Activated CD4-positive, CD25-positive, alpha-beta regulatory T cell treated with anti-CD3 and anti-CD28 coated beads, Interleukin-2, amount 50 U/mL, for 72 hours (primary cell): ENCODE measurements around the gene SPSB2.
A peak's percentile ranks its signal among the peaks of the same experiment; 100 is the strongest.
"Not testable (repeated sequence)": the region's sequence is repeated elsewhere in the genome, so short reads cannot be mapped to it uniquely, and the experiment has no call there.

ENCODE experiments used
- DNase-seq: peaks from one replicate; pipeline ENCODE4 v3.0.0; 2021

The SPSB2 gene, protein sequence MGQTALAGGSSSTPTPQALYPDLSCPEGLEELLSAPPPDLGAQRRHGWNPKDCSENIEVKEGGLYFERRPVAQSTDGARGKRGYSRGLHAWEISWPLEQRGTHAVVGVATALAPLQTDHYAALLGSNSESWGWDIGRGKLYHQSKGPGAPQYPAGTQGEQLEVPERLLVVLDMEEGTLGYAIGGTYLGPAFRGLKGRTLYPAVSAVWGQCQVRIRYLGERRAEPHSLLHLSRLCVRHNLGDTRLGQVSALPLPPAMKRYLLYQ

DNA sequence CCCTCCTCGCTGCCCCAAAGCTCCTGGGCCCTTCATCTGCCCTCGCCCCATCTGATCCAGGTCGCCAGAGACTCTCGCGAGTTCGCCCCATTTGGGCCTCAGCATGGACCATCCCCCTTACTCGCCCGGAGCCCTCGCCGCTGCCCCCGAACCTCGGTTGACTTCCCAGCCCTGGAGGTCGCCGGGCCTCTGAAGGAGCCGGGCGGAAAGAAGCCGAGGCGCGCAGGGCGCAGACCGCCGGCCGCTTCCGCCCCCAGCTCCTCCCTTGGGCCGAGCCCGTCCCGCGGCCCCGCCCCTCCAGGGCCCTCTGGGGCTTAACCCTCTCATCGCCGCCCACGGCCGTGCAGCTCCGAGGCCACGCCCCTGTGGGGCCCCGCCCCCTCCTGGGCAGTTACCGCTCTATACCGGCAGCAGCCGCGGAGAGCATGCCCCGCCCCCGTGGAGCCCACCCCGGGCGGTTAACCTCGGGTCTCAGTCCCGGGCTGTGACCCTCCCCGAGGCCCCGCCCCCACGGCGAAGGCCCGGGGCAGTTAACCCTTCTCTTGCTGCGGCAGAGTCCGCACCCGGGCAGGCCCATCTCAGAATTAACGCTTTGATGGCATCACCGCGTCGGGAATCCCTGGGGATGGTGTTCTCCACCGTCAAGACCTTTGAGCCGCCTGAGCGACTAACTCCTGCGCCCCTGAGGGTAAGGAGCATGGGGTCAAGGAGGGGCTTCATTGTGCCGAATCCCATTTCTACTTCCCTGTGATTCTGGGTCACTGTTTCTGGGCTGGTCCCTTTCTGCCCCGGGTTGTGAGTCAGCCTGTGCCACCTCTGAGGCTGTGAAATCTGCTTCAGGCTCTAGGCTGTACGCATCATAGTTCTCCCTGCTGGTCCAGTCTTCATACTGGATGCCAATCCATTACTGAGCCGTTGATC lies at the start of gene SPSB2:
Gene SPSB2, minus strand, starts transcription at position 210 of the 921 bp plus-strand sequence. CDS start 402 bp downstream, outside the sequence.
- DNase-seq, result peak; percentile 100

DNA sequence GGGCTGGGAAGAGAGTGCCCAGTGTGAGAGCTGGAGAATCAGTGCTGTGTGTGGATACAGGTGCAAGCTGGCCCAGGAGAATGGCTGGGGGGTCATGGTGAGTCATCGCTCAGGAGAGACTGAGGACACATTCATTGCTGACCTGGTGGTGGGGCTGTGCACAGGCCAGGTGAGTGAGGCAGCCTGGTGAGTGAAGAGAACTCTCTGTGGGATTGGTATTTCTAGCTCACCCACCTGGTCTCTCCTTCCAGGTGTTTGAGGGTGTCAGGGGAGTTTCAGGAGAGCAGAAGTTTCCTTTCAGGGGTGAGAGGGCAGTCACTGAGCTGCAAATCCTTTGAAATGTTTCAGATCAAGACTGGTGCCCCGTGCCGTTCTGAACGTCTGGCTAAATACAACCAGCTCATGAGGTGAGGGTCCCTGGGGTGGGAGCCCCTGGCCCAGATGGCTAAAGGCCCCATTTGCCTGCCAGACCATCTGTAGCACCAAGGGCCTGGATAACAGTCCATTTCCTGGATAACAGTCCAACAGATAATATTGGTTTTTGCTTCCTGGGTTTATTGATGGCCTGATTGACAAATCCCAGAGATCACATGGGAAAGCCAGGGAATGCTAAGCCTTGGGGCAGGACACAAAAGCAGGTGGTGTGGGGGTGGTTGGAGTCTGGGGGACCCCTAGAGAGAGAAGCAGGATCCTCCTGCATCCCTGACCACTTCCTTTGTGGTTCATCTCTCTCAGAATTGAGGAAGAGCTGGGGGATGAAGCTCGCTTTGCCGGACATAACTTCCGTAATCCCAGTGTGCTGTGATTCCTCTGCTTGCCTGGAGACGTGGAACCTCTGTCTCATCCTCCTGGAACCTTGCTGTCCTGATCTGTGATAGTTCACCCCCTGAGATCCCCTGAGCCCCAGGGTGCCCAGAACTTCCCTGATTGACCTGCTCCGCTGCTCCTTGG lies 49.2 kb upstream of the SPSB2 start:
- DNase-seq, result no peak

DNA sequence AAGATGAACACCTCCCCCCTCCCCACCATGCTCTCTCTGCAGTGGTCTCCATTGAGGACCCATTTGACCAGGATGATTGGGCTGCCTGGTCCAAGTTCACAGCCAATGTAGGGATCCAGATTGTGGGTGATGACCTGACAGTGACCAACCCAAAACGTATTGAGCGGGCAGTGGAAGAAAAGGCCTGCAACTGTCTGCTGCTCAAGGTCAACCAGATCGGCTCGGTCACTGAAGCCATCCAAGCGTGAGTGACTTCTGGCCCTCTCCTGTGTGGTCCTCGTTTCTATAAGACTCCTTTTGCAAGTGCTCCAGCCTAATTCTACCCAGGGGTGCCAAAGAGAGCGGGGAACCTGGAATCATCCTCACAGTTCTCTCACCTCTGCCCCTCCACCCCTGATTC lies 48.4 kb upstream of the SPSB2 start:
- no peak for DNase-seq

DNA sequence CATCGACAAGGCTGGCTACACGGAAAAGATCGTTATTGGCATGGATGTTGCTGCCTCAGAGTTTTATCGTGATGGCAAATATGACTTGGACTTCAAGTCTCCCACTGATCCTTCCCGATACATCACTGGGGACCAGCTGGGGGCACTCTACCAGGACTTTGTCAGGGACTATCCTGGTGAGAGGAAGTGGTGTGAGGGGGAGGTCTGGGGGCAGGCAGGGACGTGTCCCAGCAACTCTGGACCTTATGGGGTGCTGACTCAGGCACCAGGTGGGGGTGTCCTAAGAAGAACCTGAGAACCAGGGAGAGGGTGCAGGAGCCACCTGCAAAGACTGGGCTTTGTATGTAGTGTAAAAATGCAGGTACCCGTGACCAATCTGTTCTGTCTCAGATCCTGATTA lies 46.5 kb upstream of the SPSB2 start:
- no peak for DNase-seq

DNA sequence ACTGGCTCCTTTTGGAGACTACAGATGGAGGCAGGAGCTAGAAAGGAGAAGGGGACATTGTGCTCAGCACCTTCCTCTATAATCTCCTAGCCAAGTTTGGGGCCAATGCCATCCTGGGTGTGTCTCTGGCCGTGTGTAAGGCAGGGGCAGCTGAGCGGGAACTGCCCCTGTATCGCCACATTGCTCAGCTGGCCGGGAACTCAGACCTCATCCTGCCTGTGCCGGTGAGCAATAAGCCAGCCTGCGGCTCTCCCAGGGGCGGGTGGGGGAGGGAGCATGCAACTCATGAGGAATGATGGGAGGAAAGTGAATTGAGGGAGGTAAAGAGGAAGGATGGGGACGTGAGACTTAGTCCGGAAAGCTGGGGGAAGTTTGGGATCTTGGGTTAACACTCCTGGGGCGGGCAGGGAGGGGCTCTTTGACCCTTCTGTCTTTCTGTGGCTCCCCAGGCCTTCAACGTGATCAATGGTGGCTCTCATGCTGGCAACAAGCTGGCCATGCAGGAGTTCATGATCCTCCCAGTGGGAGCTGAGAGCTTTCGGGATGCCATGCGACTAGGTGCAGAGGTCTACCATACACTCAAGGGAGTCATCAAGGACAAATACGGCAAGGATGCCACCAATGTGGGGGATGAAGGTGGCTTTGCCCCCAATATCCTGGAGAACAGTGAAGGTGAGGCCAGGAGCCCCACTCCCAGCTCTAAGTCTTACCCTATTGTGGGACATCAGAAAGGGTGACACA lies 44.6 kb upstream of the SPSB2 start:
- no peak for DNase-seq

DNA sequence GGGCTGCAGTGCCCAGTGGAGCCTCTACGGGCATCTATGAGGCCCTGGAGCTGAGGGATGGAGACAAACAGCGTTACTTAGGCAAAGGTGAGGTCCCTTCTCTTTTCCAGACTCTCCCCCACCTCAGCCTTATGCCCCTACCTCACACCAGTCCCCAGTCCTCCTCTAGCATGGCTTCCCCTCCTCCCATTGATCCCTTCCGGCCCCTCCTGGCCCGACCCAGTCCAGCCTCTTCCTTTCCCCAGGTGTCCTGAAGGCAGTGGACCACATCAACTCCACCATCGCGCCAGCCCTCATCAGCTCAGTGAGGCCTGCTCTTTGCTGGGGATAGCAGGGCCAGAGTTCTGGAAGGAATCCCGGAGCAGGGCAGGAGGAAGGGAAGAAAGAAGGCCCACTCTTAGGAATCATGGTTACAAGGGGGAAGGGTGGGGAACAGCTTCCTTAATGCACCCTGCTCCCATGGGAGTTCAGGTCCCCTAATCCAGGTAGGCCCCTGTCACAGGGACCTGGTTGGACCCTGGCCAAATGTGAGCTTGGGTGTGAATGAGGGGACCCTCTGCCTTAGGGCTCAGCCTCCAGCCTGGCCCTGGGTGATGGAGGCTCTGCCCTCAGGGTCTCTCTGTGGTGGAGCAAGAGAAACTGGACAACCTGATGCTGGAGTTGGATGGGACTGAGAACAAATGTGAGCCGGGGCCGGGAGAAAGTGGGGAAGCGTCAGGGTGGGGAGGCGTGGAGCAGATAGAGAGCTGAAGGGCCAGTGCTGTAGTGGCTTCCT lies 43.5 kb upstream of the SPSB2 start:
- no peak for DNase-seq

DNA sequence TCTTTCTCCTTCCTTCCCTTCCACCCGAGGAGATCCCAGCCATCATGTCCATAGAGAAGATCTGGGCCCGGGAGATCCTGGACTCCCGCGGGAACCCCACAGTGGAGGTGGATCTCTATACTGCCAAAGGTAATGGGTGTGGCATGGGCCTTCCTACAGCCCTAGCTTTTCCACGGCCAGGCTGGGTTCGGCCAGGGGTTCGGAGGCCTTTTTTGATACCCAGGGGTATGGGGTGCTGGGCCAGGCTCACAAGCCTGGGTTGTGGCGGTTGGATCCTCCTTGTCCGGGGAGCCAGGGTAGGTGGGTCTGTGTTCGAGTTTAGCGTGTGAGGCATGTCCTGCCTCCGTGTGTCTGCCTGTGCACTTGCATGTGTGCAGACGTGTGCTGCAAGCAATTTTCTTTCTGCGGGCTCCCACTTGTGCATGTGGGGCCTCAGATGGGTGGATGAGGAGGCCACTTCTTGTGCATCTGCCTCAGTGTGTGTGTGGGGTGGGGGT lies 42.7 kb upstream of the SPSB2 start:
- DNase-seq, result no peak

DNA sequence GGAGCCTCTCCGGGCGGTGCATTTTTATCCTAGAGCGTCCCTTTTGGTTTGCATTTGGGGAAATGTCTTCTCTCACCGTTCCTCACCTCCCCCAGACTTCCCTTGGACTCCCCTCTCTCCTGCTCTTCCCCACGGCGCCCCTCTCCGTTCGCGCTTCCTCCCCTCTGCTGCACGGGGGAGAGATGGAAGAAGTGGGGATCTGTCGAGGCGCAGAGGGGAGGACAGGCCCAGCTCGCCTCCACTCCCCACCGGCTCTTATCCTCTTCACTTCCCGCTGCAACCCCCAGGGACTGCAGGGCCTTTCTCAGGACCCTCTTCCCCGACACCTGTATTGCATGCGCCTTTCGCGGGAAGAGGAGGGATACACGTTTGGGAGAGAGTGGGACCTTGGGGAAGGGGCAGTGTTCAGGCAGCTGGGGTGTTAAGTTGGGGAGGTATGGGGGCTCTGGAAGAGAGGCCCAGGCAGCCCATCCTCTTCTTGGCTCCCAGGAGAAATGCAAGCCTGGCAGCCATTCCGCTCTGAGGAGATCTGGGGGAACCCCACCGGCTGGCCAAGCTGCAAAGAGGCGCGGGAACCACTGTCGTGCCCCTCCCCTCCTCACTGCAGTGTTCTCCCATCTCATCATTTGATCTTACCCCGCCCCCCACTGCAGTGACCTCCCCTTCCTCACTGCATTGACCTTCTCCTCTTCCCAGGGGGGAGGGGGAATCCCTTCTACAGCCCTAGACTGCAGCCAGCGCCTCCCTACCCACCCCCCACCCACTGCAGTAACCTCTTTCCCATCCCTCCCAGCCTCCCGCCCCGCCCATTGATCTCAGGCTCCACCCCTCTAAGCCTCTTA lies 42.1 kb upstream of the SPSB2 start:
- no peak for DNase-seq

DNA sequence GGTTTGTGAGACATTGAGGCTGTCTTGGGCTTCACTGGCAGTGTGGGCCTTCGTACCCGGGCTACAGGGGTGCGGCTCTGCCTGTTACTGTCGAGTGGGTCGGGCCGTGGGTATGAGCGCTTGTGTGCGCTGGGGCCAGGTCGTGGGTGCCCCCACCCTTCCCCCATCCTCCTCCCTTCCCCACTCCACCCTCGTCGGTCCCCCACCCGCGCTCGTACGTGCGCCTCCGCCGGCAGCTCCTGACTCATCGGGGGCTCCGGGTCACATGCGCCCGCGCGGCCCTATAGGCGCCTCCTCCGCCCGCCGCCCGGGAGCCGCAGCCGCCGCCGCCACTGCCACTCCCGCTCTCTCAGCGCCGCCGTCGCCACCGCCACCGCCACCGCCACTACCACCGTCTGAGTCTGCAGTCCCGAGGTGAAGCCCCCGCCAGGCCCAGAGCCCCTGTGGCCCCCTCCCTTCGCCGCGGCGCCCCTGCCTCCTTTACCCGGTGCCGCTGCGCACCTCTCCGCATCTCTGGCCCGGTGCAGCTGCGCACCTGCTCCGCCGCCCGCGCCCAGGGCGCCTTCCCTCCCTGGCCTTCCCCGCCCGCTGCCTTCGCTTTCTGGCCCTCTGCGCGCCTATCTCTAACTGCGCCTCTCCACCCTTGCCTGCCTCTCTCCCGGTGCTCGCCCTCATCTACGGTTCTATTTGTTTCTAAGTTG lies 41.3 kb upstream of the SPSB2 start, which contains the start of gene ENO2:
Gene ENO2, plus strand, starts transcription at position 335 of the 701 bp plus-strand sequence. CDS start 1,253 bp downstream, outside the sequence.
- DNase-seq, result peak; percentile 82

DNA sequence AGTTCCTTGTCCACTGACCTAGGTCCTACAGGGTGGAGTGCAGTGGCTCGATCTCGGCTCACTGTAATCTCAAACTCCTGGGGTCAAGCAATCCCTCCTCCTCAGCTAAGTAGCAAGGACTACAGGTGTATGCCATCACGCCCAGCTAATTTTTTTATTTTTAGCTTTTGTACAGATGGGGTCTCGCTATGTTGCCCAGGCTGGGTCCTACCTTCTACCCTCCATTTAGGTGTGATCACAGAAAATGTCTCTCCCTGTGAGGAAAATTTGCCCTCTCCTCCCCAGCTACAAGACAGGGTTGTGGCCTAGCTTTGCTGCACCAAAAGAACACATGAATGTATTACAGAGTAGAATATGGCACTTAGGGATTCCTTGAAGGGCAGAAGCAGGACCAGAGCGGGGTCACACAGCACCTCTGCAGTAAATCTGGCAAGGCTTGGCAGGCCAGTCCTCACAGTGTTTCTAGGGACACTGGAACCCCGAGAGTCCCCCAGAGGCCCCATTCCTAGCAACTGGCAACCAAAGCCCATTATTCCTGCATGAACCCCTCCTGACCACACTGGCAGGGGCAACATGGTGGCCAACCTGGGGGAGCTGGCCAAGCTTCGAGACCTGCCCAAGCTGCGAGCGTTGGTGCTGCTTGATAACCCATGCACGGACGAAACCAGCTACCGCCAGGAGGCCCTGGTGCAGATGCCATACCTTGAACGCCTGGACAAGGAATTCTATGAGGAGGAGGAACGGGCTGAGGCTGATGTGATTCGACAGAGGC lies 39.2 kb upstream of the SPSB2 start:
- DNase-seq, result no peak

DNA sequence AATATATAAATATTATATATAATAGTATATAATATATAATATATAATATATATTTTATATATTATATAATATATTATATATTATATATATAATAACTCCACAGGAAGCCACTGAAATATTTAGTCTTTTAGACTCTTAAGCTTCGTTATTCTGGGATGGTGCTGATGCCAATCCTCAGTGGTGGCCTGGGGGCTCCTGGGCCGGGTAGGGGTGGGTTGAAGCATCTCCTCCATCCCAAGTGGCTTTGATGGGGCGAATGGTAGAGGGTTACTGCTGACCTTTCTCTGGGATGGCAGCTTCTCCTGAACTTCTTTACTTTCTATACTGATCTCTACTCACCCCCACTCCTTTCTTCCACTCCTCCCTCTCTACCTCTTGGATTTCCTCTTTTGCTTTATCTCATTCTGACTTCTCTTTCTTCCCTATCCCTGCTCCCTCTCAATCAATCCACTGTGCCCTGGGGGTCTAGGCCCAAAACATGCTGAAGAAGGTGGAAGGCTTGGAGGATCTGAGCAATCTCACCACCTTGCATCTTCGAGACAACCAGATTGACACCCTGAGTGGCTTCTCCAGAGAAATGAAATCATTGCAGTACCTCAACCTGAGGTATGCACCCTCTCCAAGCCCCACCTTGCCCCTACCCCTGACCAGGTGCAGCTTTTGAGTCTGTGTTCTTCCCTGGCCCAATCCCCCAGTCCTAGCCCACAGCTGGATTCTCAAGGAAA lies 36.5 kb upstream of the SPSB2 start:
- no peak for DNase-seq

DNA sequence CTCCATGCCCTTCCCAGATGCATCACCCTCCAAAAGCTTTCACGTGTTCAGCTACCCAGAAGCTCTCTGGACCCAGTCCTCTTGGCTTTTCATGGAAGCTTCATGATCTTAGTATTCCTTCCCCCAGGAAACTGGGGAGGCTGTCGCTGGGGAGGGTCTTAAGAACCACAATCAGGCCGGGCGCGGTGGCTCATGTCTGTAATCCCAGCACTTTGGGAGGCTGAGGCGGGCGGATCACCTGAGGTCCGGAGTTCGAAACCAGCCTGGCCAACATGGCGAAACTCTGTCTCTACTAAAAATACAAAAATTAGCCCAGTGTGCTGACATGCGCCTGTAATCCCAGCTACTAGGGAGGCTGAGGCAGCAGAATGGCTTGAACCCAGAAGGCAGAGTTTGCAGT lies 35.0 kb upstream of the SPSB2 start:
- not testable (repeated sequence) for DNase-seq

DNA sequence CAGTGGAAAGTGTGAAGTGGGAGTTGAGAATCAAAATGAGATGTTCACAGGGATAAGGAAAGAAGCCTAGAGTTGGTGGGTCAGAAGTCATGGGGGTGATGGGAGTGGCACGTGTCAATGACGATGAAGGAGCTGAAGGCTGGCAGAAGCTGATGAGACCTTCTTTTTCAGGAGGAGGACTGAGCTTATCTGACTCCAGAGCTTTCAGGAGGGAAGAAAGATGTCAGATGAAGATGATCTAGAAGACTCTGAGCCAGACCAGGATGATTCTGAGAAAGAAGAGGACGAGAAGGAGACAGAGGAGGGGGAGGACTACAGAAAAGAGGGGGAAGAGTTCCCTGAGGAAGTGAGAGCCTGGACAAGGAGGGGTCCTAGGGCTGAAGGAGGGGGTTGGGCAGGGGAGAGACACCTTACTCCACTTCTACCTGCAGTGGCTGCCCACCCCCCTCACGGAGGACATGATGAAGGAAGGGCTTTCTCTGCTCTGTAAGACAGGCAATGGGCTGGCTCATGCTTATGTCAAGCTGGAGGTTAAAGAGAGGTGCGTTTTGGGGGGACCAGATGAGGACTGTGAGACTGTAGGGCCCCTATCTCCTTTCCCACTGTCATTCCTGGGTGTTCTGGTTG lies 32.4 kb upstream of the SPSB2 start:
- DNase-seq, result no peak

DNA sequence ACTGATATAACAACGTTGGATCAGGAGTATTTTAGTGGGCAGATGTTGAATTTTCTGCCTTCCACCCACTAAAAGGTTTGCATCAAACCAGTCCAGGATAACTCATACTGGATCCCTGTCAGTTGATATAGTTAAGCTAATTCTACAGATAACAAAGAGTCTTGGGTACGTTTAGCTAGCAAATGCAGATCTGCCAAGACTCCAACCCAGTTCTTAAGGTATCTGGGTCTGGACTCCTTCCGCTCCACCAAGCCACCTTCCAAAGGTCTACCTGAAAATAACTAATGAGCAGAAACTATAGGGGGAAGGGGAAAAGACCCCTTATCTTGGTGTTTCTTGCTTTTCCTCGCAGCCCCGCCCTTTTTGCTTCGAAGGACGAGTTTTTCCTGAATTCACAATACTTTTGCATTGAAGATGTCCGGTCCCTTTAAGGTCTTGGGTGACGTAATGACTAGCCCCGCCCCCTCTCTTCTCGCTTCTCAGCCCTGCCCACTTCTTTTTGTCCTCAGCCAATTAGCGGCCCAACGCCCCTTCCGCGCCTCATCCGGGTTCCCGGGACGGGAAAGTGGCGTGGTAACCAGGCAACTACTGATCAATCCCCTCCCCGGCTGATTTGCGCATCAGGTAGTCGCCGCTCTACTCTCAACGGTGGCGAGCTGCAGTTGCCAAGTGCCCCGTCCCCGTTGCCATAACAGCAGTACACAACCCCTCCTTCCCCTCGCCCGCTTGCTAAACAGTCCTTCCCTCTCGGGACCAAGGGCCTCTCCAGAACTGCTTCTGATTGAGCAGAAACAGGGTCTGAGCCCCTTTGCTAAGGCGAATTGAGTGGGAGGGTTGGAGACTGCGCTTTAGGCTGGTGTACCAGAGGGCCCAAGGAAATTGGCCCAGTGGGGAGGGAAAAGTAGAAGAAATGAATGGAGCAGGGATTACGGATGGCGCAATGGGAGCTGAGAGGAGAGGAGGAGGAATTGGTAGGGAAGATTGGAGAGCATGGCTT lies 31.5 kb upstream of the SPSB2 start, which contains the start of gene LRRC23:
Gene LRRC23, plus strand, starts transcription at position 543 of the 997 bp plus-strand sequence. CDS start 812 bp downstream, outside the sequence.
- peak; percentile 96 for DNase-seq

DNA sequence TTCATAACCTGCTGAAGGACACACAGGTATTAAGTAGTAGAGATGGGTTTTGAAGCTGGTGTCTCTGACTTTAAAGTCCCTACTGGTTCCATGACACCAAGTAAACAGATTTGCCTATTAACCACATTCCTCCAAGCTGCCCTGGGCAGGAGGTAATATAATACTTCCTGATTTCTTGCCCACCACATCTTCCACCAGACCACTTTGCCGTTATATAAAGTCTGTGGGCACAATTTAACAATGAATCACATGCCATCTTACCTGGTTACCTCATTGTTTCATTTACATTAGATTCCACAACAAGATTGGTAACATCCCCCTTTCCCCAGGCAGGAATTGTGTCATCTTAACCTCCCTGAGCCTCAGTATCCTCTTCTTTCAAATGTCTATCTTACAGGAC lies 30.6 kb upstream of the SPSB2 start:
- no peak for DNase-seq

DNA sequence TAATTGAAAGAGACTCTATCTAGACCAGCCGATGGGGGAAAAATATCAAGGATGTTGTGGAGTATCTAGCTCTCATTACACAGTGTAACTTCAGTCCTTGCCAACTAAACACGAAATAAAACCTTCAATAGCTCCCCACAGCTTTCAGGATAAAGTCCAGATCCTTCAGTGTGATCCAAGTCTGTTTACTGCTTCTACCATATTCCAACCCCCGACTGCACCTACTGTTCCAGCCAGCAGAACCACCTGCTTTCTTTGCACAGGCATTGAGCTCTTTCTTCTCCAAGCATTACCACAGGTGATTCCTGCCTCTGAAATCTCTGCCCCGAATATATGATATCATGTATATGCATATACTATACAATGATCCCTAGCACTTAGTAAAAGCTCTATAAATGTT lies 29.3 kb upstream of the SPSB2 start:
- DNase-seq, result no peak
